ENCODE measurements around the gene DYNLRB2. TPM values are rescaled to one million over a fixed set of nuclear protein-coding genes. Genes with fewer than 3 reads are reported as not detected.

DYNLRB2 gene
- total and polyA plus RNA-seq, 9 of the 15 experiments (the other 6 are each of a cell fraction or from before 2014, with no cell fraction given) = not detected

DNA sequence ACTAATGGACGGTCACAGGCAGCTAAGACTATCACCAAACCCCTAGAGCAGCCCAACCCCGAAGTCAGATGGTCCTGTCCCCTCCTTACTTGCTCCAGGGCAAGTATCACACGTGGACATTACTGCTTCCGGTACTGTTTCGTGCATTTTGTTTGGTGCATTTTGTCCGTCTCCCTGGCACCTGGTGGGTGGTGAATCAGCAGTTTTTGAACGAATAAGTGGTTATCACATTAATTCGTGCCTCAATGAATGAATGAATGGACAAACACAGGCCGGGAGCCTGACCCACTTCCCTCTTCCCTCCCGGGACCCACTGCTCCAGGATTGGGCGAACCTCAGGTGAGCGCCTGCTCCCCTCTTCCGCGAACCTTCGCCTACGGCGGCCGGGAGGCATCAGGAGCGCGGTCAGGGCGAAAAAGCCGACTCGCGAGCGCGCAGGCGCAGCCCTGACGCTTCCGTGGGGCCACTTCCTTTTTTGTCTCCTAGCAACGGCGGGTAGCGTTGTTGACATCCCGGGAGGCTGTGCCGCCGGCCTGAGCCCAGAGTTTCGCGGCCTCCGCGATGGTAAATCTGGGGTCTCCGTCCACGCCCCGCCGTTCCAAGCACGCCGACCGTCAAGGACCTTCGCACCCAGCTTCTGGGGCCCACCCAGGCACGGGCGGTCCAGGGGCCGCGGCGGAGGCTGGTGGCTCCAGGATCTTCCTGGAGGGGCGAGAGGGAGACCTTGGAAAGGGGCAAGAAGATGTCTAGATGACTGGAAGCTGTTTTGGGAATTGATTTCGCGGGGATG lies at the start of gene DYNLRB2 (continued):
- TF ChIP-seq, protein P1, sequence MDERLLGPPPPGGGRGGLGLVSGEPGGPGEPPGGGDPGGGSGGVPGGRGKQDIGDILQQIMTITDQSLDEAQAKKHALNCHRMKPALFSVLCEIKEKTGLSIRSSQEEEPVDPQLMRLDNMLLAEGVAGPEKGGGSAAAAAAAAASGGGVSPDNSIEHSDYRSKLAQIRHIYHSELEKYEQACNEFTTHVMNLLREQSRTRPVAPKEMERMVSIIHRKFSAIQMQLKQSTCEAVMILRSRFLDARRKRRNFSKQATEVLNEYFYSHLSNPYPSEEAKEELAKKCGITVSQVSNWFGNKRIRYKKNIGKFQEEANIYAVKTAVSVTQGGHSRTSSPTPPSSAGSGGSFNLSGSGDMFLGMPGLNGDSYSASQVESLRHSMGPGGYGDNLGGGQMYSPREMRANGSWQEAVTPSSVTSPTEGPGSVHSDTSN (CRISPR knock-in tag; IDR thresholded peaks at IDR 0.05; ENCODE audit: low read depth) = no peak
- TF ChIP-seq, protein P1 (tag; conservative IDR thresholded peaks at IDR 0.05; ENCODE audit: low read depth) = no peak
- TF ChIP-seq MEF2A (IDR thresholded peaks at IDR 0.05; ENCODE audit: control insufficient read depth, low read depth, low read length) (no peak), FUS (optimal IDR thresholded peaks at IDR 0.05; ENCODE audit: low read depth, low read length) (no peak), EP400 (IDR thresholded peaks at IDR 0.05) (peak; percentile 67), SMAD4 (CRISPR knock-in tag; conservative IDR thresholded peaks at IDR 0.05) (no peak), ZNF584 (CRISPR knock-in tag; IDR thresholded peaks at IDR 0.05; ENCODE audit: low read depth) (0 out of 2 replicates have a peak, but pooled peaks have one; percentile 61), CBX8 (IDR thresholded peaks at IDR 0.05; ENCODE audit: borderline replicate concordance, extremely low read depth, low read depth, low read length, poor library complexity, severe bottlenecking) (no peak), TCFL5 (CRISPR knock-in tag; conservative IDR thresholded peaks at IDR 0.05) (no peak), ZNF717 (CRISPR knock-in tag; IDR thresholded peaks at IDR 0.05) (no peak), ZNF830 (CRISPR knock-in tag; IDR thresholded peaks at IDR 0.05) (no peak), RFX1 (IDR thresholded peaks at IDR 0.05) (peak; percentile 96), ZNF217 (CRISPR knock-in tag; IDR thresholded peaks at IDR 0.05) (no peak), SNRNP70 (optimal IDR thresholded peaks at IDR 0.05; ENCODE audit: low read depth, low read length) (no peak), NR2C1 (IDR thresholded peaks at IDR 0.05) (no peak), NR2C1 (tag; IDR thresholded peaks at IDR 0.05) (0 out of 2 replicates have a peak, but pooled peaks have one; percentile 46), ZNF79 (CRISPR knock-in tag; IDR thresholded peaks at IDR 0.05; ENCODE audit: low read depth) (no peak), PHTF2 (CRISPR knock-in tag; IDR thresholded peaks at IDR 0.05) (no peak), XRCC4 (IDR thresholded peaks at IDR 0.05; ENCODE audit: extremely low read depth, insufficient read depth, insufficient read length) (no peak), ERF (CRISPR knock-in tag; IDR thresholded peaks at IDR 0.05) (peak; percentile 35; the same call in 1 of the 2 replicates), PURB (CRISPR knock-in tag; IDR thresholded peaks at IDR 0.05; ENCODE audit: low read depth) (no peak), MTF1 (CRISPR knock-in tag; IDR thresholded peaks at IDR 0.05; ENCODE audit: borderline replicate concordance) (no peak)
- TF ChIP-seq, protein P2, sequence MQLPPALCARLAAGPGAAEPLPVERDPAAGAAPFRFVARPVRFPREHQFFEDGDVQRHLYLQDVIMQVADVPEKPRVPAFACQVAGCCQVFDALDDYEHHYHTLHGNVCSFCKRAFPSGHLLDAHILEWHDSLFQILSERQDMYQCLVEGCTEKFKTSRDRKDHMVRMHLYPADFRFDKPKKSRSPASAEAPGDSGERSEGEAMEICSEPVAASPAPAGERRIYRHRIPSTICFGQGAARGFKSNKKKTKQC (CRISPR knock-in tag; IDR thresholded peaks at IDR 0.05) = no peak; the same call in 1 of the 2 replicates
- TF ChIP-seq, protein P3, sequence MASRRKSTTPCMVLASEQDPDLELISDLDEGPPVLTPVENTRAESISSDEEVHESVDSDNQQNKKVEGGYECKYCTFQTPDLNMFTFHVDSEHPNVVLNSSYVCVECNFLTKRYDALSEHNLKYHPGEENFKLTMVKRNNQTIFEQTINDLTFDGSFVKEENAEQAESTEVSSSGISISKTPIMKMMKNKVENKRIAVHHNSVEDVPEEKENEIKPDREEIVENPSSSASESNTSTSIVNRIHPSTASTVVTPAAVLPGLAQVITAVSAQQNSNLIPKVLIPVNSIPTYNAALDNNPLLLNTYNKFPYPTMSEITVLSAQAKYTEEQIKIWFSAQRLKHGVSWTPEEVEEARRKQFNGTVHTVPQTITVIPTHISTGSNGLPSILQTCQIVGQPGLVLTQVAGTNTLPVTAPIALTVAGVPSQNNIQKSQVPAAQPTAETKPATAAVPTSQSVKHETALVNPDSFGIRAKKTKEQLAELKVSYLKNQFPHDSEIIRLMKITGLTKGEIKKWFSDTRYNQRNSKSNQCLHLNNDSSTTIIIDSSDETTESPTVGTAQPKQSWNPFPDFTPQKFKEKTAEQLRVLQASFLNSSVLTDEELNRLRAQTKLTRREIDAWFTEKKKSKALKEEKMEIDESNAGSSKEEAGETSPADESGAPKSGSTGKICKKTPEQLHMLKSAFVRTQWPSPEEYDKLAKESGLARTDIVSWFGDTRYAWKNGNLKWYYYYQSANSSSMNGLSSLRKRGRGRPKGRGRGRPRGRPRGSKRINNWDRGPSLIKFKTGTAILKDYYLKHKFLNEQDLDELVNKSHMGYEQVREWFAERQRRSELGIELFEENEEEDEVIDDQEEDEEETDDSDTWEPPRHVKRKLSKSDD (conservative IDR thresholded peaks at IDR 0.05; ENCODE audit: low read length) = no peak
